Activated CD4-positive, alpha-beta T cell treated with anti-CD3 and anti-CD28 coated beads, Interleukin-2, amount 50 U/mL, for 4 hours (primary cell): ENCODE results near the gene CYP2F1.
A peak's percentile ranks its signal among the peaks of the same experiment; 100 is the strongest.
"Not testable (repeated sequence)": the region's sequence is repeated elsewhere in the genome, so short reads cannot be mapped to it uniquely, and the experiment has no call there.

Source experiments
- DNase-seq, 2 experiments: peaks; one replicate each; pipeline ENCODE4 v3.0.0-alpha.2; 2020

CYP2F1 gene

GRCh38 chr19:41127801-41128300 is 13.6 kb downstream of the CYP2F1 start:
- peak; percentile 88 to 89 for DNase-seq

- no peak for DNase-seq
These were observed 14.5 kb downstream of the CYP2F1 start for GRCh38 chr19:41128692-41129091.

GRCh38 chr19:41131186-41131585 is 17.0 kb downstream of the CYP2F1 start:
- DNase-seq, result no peak

GRCh38 chr19:41133260-41133659 is 19.0 kb downstream of the CYP2F1 start:
- no peak for DNase-seq

GRCh38 chr19:41134616-41135015 is 20.4 kb downstream of the CYP2F1 start:
- no peak for DNase-seq

GRCh38 chr19:41135390-41136384 is 21.5 kb downstream of the CYP2F1 start:
- DNase-seq, result not testable (repeated sequence)

- no peak for DNase-seq
These were observed 22.6 kb downstream of the CYP2F1 start for GRCh38 chr19:41136636-41137455.

- DNase-seq, result peak; percentile 87 to 89
These were observed 30.2 kb downstream of the CYP2F1 start for GRCh38 chr19:41144403-41144802.

- DNase-seq, result no peak
These were observed 35.6 kb downstream of the CYP2F1 start for GRCh38 chr19:41149831-41150230.

- not testable (repeated sequence) for DNase-seq
These were observed 36.8 kb downstream of the CYP2F1 start for GRCh38 chr19:41150986-41151385.

- DNase-seq, result no peak
These were observed 39.8 kb downstream of the CYP2F1 start for GRCh38 chr19:41154060-41154459.

- DNase-seq, result no peak
These were observed 42.0 kb downstream of the CYP2F1 start for GRCh38 chr19:41156207-41156606.

GRCh38 chr19:41159881-41160280 is 45.6 kb downstream of the CYP2F1 start:
- no peak for DNase-seq

GRCh38 chr19:41161903-41162302 is 47.7 kb downstream of the CYP2F1 start:
- no peak for DNase-seq

- DNase-seq, result no peak
These were observed 52.9 kb downstream of the CYP2F1 start for GRCh38 chr19:41166944-41167804.

- no peak for DNase-seq
These were observed 58.3 kb downstream of the CYP2F1 start for GRCh38 chr19:41172297-41173164.

GRCh38 chr19:41174297-41174928 is 60.2 kb downstream of the CYP2F1 start:
- DNase-seq, result no peak

GRCh38 chr19:41175801-41176777 is 61.9 kb downstream of the CYP2F1 start:
- peak; percentile 14 to 19 for DNase-seq
